Measurements from ENCODE around the gene HUWE1. TPM values are rescaled to one million over a fixed set of nuclear protein-coding genes. Genes with fewer than 3 reads are reported as not detected.

Gene HUWE1
- total and polyA plus RNA-seq, 2 donors (not counting 1 experiment from before 2014, with no cell fraction given), result 45.2 to 210 TPM

GRCh38 chrX:53718073-53718472 lies 31.6 kb upstream of the HUWE1 start:
- no peak for TF ChIP-seq CTCF (IDR thresholded peaks at IDR 0.05)
- no peak for TF ChIP-seq EZH2 (IDR thresholded peaks at IDR 0.05; ENCODE audit: borderline replicate concordance, insufficient read depth, low read depth, low read length, poor library complexity, severe bottlenecking)
- H3K9me3 Mint-ChIP-seq (ENCODE audit: insufficient read depth), result no peaks in the 10 kb centered on the region
- Histone ChIP-seq H3K27ac (ENCODE audit: low read length in 2 of 2) (no peak overlapping the region), H3K4me1 (ENCODE audit: control insufficient read depth in 2 of 2, insufficient read depth in 2 of 2, low read length in 2 of 2) (peaks cover 42 to 43% of the 10 kb centered on the region in 2 donors), H3K79me2 (ENCODE audit: control insufficient read depth, insufficient read depth, low read length) (no peaks in the 10 kb centered on the region), H4K20me1 (ENCODE audit: control insufficient read depth, insufficient read depth, low read length, poor library complexity, severe bottlenecking) (no peaks in the 10 kb centered on the region), H3K9ac (ENCODE audit: low read length) (no peak overlapping the region), H2AFZ (ENCODE audit: insufficient read depth, low read depth, low read length, poor library complexity, severe bottlenecking) (peak overlapping the region; percentile 12), H3K36me3 (replicated peaks in 1 of 2; ENCODE audit: control extremely low read depth in 1 of 2, control insufficient read depth in 1 of 2, extremely low read depth in 1 of 2, insufficient read depth in 2 of 2, low read length in 1 of 2) (no peaks in the 10 kb centered on the region), H3K4me3 (ENCODE audit: control extremely low read depth in 1 of 5, extremely low read depth in 1 of 5, insufficient read depth in 1 of 5, low read depth in 2 of 5, low read length in 4 of 5) (no peak overlapping the region), H3K9me3 (ENCODE audit: control extremely low read depth in 1 of 3, control insufficient read depth in 2 of 3, insufficient read depth in 1 of 3, low read length in 2 of 3) (no peaks in the 10 kb centered on the region), H3K27me3 (replicated peaks in 1 of 4; ENCODE audit: control extremely low read depth in 1 of 4, control insufficient read depth in 3 of 4, insufficient read depth in 4 of 4, low read length in 3 of 4) (no peaks in the 10 kb centered on the region), H3K4me2 (replicated peaks; ENCODE audit: low read depth, low read length, poor library complexity, severe bottlenecking) (no peak overlapping the region)
- H3K4me1 Mint-ChIP-seq, result peaks cover 45% of the 10 kb centered on the region
- H3K27me3 Mint-ChIP-seq, result no peaks in the 10 kb centered on the region
- H3K27ac Mint-ChIP-seq, result no peak overlapping the region
- ATAC-seq (ENCODE audit: low read depth) (no peak), DNase-seq (no peak)
- CTCF ChIA-PET, result no interaction called here
- H3K4me3 Mint-ChIP-seq, result no peak overlapping the region
- POLR2A ChIA-PET, result no interaction called here
- intact Hi-C loops (cut with micrococcal nuclease), result no loop called here

- H2AFZ ChIP-seq (ENCODE audit: insufficient read depth, low read depth, low read length, poor library complexity, severe bottlenecking), result peak overlapping the region; percentile 39
- Mint-ChIP-seq H3K27me3 (no peaks in the 10 kb centered on the region), H3K9me3 (ENCODE audit: insufficient read depth) (no peaks in the 10 kb centered on the region), H3K4me3 (no peak overlapping the region), H3K4me1 (peaks cover 44% of the 10 kb centered on the region), H3K27ac (peak overlapping the region; percentile 93)
- H4K20me1 ChIP-seq (ENCODE audit: control insufficient read depth, insufficient read depth, low read length, poor library complexity, severe bottlenecking), result no peaks in the 10 kb centered on the region
- TF ChIP-seq EZH2 (IDR thresholded peaks at IDR 0.05; ENCODE audit: borderline replicate concordance, insufficient read depth, low read depth, low read length, poor library complexity, severe bottlenecking) (no peak), CTCF (IDR thresholded peaks at IDR 0.05) (no peak)
- peak overlapping the region; percentile 7 for H3K9ac ChIP-seq (ENCODE audit: low read length)
- ATAC-seq (ENCODE audit: low read depth) (no peak), DNase-seq (peak; percentile 13)
- H3K27ac ChIP-seq (ENCODE audit: low read length in 2 of 2), result peak overlapping the region; percentile 83 to 89
- POLR2A ChIA-PET, result no interaction called here
- no CpG with 5 or more reads among the region's 2 CpGs for WGBS (ENCODE audit: insufficient coverage)
- no peaks in the 10 kb centered on the region for H3K36me3 ChIP-seq (replicated peaks in 1 of 2; ENCODE audit: control extremely low read depth in 1 of 2, control insufficient read depth in 1 of 2, extremely low read depth in 1 of 2, insufficient read depth in 2 of 2, low read length in 1 of 2)
- H3K4me2 ChIP-seq (replicated peaks; ENCODE audit: low read depth, low read length, poor library complexity, severe bottlenecking), result peak overlapping the region; percentile 60
- CTCF ChIA-PET, result no interaction called here
- peaks cover 42 to 43% of the 10 kb centered on the region in 2 donors for H3K4me1 ChIP-seq (ENCODE audit: control insufficient read depth in 2 of 2, insufficient read depth in 2 of 2, low read length in 2 of 2)
- no peaks in the 10 kb centered on the region for H3K79me2 ChIP-seq (ENCODE audit: control insufficient read depth, insufficient read depth, low read length)
- no peak overlapping the region for H3K4me3 ChIP-seq (ENCODE audit: control extremely low read depth in 1 of 5, extremely low read depth in 1 of 5, insufficient read depth in 1 of 5, low read depth in 2 of 5, low read length in 4 of 5)
- no peaks in the 10 kb centered on the region for H3K9me3 ChIP-seq (ENCODE audit: control extremely low read depth in 1 of 3, control insufficient read depth in 2 of 3, insufficient read depth in 1 of 3, low read length in 2 of 3)
- intact Hi-C loops (cut with micrococcal nuclease), result no loop called here
- no peaks in the 10 kb centered on the region for H3K27me3 ChIP-seq (replicated peaks in 1 of 4; ENCODE audit: control extremely low read depth in 1 of 4, control insufficient read depth in 3 of 4, insufficient read depth in 4 of 4, low read length in 3 of 4)
Observed at GRCh38 chrX:53717205-53717604, 30.7 kb upstream of the HUWE1 start.
